GM18861 (cell line): ENCODE results near the gene FRMPD4.
A peak's percentile ranks its signal among the peaks of the same experiment; 100 is the strongest.

Source experiments
- ATAC-seq: cut with Tn5 transposase; IDR thresholded peaks from one replicate; pipeline ENCODE4 v1.9.1; 2021; ENCODE audit not compliant: unreplicated experiment

The FRMPD4 gene

GRCh38 chrX:12711435-12712040 is 573.3 kb downstream of the FRMPD4 start:
- ATAC-seq: no peak

GRCh38 chrX:12716574-12716973 is 578.3 kb downstream of the FRMPD4 start:
- ATAC-seq: no peak

- no peak for ATAC-seq
Observed at GRCh38 chrX:12719837-12720236, 581.6 kb downstream of the FRMPD4 start.

GRCh38 chrX:12721042-12721441 is 582.8 kb downstream of the FRMPD4 start:
- no peak for ATAC-seq

- ATAC-seq: no peak
Observed at GRCh38 chrX:12722314-12722713, 584.0 kb downstream of the FRMPD4 start.

- no peak for ATAC-seq
Observed at GRCh38 chrX:12741416-12741815, 603.1 kb downstream of the FRMPD4 start.

- ATAC-seq: no peak
Observed at GRCh38 chrX:12747433-12747832, 609.2 kb downstream of the FRMPD4 start.

GRCh38 chrX:12751887-12752286 is 613.6 kb downstream of the FRMPD4 start:
- no peak for ATAC-seq

- ATAC-seq: no peak
Observed at GRCh38 chrX:12753366-12753765, 615.1 kb downstream of the FRMPD4 start.

GRCh38 chrX:12758291-12758690 is 620.0 kb downstream of the FRMPD4 start:
- ATAC-seq: no peak

- no peak for ATAC-seq
Observed at GRCh38 chrX:12767856-12768255, 629.6 kb downstream of the FRMPD4 start.

- ATAC-seq: no peak
Observed at GRCh38 chrX:12768491-12768890, 630.2 kb downstream of the FRMPD4 start.

- ATAC-seq: no peak
Observed at GRCh38 chrX:12770440-12770839, 632.2 kb downstream of the FRMPD4 start.

GRCh38 chrX:12771445-12772069 is 633.3 kb downstream of the FRMPD4 start:
- ATAC-seq: peak; percentile 98
